Raji (cell line): ENCODE results near the gene SLC6A18.

ENCODE experiments used
- POLR2A ChIP-seq: IDR thresholded peaks from 2 replicates; pipeline ENCODE4 v1.6.1; 2011; ENCODE audit warnings: low read depth, low read length, control low read depth; ENCODE audit not compliant: insufficient read depth

The SLC6A18 gene

GRCh38 chr5:1226231-1226630, 1.1 kb downstream of the SLC6A18 start:
- TF ChIP-seq POLR2A, result no peak

GRCh38 chr5:1226839-1227581, 1.8 kb downstream of the SLC6A18 start:
- TF ChIP-seq POLR2A, result no peak

- no peak for TF ChIP-seq POLR2A
Observed at GRCh38 chr5:1227667-1228066, 2.5 kb downstream of the SLC6A18 start.

DNA sequence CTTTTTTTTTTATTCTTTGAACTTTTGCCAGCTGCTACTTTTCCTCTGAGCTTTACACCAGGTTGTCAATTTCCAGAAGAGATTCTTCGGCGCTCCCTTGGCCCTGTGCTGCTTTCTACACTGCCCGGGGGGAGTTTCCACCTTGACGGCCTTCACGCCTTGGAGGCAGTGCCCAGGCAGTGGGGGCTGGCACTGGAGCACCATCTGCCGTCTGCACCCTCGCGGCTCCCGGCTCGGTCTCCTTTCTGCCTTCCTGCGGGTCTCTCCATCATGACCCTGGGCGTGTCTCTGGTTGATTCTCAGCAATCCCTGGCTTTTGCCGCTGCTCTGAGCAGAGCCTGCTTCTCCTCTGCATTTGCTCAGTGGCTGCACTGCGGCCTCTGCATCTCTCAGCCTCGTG, 2.9 kb downstream of the SLC6A18 start:
- no peak for TF ChIP-seq POLR2A

DNA sequence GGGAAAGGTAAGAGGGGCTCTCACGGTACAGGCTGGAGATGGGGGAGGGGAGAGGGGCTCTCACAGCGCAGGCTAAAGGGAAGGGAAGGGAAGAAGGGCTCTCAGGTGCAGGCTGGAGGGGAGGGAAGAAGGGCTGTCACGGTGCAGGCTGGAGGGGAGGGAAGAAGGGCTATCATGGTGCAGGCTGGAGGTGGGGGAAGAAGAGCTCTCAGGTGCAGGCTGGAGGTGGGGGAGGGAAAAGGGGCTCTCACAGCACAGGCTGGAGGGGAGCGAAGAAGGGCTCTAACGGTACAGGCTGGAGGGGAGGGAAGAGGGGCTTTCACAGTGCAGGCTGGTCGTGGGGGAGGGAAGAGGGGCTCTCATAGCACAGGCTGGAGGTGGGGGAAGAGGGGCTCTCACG, 4.6 kb downstream of the SLC6A18 start:
- no peak for TF ChIP-seq POLR2A

DNA sequence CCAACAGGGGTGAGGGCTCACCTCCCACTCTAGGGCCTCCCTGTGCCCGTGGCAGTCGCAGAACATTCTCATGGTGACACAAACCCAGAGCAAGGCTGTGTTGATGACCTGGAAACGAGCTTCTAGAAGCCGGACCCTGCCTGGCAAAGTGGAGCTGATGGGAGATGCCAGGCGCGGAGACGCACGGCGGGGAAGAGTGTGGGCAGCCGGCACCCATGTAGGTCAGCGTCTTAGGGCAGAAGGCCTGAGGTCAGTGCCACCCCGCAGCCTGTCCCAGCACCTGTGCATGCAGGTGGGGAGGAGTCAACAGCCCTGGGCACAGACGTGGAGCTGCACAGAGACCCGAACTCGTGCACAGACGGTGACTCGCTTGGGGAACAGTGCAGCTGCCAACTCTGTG, 5.4 kb downstream of the SLC6A18 start:
- no peak for TF ChIP-seq POLR2A

DNA sequence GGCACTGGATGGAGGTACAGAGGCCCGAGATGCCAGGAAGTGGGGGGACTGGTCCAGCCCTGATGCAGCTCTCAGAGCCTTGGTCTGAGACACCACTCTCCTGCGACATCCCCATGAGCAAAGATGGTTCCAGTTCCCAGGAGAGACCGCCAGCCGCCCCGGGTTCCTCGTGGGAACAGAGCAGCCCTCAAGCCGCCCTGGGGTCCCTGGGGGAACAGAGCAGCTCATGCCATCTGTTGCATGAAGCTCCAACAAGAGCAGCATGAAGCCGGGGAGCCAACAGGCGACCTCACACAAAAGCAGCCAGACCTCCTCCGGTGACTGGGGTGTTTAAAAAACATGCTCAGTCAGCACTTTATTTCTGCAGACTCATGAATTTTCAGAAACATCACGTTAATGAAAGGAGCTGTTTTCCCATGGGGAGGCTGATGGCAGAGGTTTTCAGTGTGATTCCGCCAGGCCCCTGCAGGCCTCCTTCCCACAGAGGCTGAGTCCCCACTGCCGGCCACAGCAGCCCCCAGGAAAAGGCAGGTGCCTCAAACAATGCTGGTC, 6.2 kb downstream of the SLC6A18 start:
- no peak for TF ChIP-seq POLR2A

GRCh38 chr5:1232780-1233179, 7.6 kb downstream of the SLC6A18 start:
- no peak for TF ChIP-seq POLR2A

DNA sequence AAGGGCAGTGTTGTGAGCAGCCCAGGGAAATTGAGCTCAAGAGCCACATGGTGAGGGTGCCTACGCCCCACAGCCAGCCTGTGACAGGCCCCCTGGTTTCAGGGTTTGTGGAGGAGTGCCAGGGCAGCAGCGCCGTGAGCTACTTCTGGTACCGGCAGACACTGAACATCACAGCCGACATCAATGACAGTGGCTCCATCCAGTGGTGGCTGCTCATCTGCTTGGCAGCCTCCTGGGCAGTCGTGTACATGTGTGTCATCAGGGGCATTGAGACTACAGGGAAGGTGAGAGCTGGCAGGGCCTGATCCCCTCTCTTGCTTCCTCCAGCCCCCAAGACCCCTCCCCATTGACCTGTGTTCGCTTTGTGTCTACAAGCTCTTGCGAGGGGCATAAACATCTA, 10.2 kb downstream of the SLC6A18 start:
- no peak for TF ChIP-seq POLR2A

DNA sequence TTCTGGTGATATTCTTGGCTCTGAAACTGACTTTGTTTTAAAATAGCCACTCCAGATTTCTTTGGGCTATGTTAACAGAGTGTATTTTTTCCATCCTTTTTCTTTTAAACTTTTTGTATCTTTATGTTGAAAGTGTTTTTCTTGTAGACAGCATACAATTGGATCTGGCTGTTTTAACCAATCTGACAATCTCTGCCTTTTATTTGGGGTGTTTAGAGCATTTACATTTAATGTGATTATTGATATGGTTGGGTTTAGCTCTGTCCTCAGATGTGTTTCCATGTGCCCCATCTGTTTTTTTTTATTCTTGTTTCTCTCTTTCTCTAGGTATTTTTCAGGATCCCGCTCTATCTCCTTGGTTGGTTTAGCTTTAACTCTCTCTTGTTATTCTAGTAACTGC, 10.7 kb downstream of the SLC6A18 start:
- TF ChIP-seq POLR2A, result no peak

DNA sequence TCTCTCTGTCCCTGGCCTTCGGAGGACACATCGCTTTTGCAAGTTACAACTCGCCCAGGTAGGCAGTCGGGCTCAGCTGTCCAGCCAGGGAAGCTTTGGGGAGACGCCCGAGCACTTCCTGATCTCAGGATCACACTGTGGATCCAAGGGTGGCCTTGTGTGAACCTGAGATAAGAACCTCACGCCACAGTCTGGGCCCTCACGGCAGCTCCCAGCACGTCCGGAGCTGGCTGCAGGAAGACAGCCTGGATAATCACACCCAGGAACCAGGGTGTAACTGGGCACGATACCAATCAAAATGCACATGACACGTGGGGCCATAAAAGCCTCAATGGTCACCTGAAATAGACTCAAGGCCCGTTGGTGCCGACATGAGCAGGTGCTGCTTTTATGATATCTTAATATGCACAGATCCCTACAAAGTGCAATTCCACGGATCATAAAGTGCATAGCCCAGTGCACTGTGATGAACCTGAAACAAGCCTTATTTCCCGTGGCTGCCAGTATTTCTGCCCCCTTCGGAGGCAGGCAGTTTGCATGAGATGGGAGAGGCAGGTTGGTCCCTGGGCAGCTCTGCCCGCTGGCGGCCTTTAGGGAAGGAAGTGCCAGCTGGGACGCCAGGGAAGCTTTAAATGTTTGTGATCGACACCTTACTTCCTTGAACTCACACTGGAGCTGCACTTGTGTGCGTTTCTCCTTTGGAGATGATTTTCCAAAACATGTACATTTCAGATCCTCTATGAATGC, 14.5 kb downstream of the SLC6A18 start:
- TF ChIP-seq POLR2A, result no peak

- no peak for TF ChIP-seq POLR2A
Observed at GRCh38 chr5:1240496-1241260, 15.5 kb downstream of the SLC6A18 start.

DNA sequence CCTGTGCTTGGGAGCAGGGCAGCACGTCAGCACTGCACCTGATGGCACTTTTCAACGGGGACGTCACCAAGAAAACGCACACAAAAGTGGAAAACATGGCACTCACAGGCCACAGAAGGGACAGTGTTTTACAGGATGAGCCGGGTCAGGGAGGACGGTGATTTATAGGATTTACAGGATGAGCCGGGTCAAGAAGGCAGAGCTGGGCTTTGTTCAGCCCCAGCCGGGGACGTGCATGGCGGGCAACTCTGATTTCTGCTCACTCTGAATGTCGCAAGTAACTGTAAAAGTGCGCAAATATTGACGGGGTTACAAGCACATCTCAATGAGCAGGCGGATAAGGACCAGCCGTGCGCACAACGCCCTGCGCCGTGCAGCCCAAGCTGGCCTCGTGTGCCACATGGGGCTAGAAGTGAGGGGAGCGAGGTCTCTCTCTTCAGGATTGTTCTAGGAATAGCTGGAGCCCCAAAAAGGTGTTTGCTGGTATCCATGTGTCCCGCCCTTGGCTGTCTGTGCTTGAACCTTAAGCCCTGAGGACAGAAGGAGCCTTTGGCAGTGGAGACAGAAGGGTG, 16.4 kb downstream of the SLC6A18 start:
- no peak for TF ChIP-seq POLR2A

DNA sequence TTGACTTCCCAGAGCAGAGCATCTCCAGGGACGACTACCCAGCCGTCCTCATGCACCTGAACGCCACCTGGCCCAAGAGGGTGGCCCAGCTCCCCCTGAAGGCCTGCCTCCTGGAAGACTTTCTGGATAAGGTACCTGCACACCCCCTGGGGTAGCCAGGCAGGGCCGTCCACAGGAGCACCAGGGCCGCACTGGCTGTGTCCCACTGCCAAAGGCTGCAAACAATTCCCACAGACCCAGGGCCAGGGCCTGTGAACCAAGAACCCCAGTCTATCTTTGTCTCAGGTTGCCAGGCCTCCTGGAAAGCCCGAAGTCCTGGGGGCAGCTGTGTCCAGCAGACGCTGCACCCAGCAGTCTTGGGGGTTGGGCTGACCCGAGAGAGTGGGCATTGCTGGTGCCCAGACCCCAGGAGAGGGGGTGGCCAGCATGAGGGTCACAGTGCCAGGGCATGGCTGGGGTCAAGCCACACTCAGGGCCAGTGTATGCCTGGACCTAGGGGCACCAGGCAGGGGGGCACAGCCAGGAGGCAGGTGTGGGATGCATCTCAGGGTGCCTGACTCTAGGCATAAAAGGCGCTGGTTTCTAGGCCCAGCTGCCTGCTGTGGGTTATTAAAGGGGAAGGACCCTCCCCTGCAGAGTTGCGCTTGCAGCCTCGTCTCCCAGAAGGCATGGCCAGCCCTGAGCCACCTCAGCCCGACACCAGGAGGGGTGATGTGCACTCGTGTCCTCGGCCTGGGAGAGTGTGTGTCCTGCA, 17.7 kb downstream of the SLC6A18 start:
- no peak for TF ChIP-seq POLR2A
